Skeletal muscle tissue (tissue), 4 donors: ENCODE data around the gene ZNF891. TPM values are rescaled to one million over a fixed set of nuclear protein-coding genes. Genes with fewer than 3 reads are reported as not detected.

ENCODE experiments used
- H3K27ac ChIP-seq: one replicate; pipeline ENCODE4 v1.7.0; 2013; ENCODE audit warnings: mild to moderate bottlenecking, low read depth, low read length, inconsistent platforms
- H3K27me3 ChIP-seq, 3 donors: one replicate each; pipeline ENCODE4 v1.7.0; 2013; ENCODE audit warnings: low read length in 3 of 3; ENCODE audit not compliant: control insufficient read depth in 3 of 3, insufficient read depth in 3 of 3
- H3K36me3 ChIP-seq, 3 donors: one replicate each; pipeline ENCODE4 v1.7.0; 2013; ENCODE audit warnings: low read length in 3 of 3; ENCODE audit not compliant: control insufficient read depth in 3 of 3, insufficient read depth in 3 of 3
- H3K4me1 ChIP-seq, 3 donors: one replicate each; pipeline ENCODE4 v1.7.0; 2013; ENCODE audit warnings: low read length in 3 of 3, mild to moderate bottlenecking in 3 of 3; ENCODE audit not compliant: control insufficient read depth in 3 of 3, insufficient read depth in 3 of 3
- H3K4me3 ChIP-seq, 3 donors: one replicate each; pipeline ENCODE4 v1.7.0; 2013; ENCODE audit warnings: low read length in 3 of 3
- H3K9ac ChIP-seq, 3 donors: one replicate each; pipeline ENCODE4 v1.7.0; 2013; ENCODE audit warnings: low read length in 3 of 3, mild to moderate bottlenecking in 3 of 3, moderate library complexity in 2 of 3, low read depth in 1 of 3
- H3K9me3 ChIP-seq, 3 donors: one replicate each; pipeline ENCODE4 v1.7.0; 2013; ENCODE audit warnings: low read length in 3 of 3; ENCODE audit not compliant: control insufficient read depth in 3 of 3
- total RNA-seq: library from RNA; depleted of rRNA; stranded (reverse); fragments of >200 nt; gene quantifications from one replicate; pipeline ENCODE4 v1.2.3, GENCODE V29; 2014
- donor health status: Osteomylitis.

The ZNF891 gene
- 2.1 TPM for total RNA-seq

DNA sequence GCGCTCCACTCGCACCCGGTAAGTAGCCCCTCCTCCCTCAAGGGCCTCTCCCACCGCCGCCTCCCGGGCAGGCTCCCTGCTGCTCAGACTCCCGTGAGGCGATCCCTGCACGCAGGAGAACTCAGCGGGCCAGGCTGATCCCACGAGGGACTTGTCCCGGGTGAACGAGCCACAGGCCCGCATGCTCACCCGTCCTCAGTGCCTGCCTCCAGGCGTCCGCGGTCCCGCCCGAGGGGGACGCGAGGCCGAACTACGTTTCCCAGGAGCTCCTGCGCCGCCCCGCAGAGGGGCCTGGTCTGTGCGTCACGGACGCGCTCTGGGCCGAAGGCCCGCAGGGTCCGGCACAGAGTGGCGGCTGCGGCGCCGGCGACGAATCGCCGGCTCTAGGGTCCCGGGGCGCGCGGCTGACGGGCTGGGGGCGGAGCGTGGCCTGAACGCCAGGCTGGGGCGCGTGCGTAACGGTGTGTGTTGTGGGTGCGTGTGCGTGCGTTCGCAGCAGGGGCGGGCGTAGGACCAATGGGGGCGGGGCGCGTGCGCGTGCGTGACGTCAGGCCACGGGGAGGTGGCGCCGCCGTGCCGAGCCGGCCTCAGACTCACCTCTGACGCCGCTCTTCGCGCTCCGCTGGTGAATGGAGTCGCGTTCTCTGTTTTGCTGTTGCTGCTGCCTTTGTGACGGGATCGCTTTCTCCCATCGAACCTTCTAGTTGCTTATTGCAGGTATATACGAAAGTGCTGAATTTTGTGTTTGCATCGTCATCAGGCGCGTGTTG lies at the start of gene ZNF891, which contains the start of gene ZNF10:
Gene ZNF891 (minus strand): TSS at position 237 of the 770 bp plus-strand sequence. CDS start 8,356 bp downstream, outside the sequence.
Gene ZNF10 (plus strand): TSS at position 590 of the 770 bp plus-strand sequence. CDS start 13,866 bp downstream, outside the sequence.
- peak within 1 kb of the TSS; percentile 75 to 98 (median 97) for H3K4me3 ChIP-seq
- peaks cover 0 to 2% (median 0%) of the 10 kb centered on the region in 3 donors for H3K4me1 ChIP-seq
- peak within 1 kb of the TSS; percentile 73 to 94 (median 87) for H3K9ac ChIP-seq
- H3K27me3 ChIP-seq, result no peaks in the 10 kb centered on the region
- H3K9me3 ChIP-seq, result peaks cover 20 to 32% (median 25%) of the 10 kb centered on the region in 3 donors
- H3K27ac ChIP-seq, result peak within 1 kb of the TSS; percentile 85
- H3K36me3 ChIP-seq, result peaks cover 28 to 35% (median 30%) of the 10 kb centered on the region in 3 donors

DNA sequence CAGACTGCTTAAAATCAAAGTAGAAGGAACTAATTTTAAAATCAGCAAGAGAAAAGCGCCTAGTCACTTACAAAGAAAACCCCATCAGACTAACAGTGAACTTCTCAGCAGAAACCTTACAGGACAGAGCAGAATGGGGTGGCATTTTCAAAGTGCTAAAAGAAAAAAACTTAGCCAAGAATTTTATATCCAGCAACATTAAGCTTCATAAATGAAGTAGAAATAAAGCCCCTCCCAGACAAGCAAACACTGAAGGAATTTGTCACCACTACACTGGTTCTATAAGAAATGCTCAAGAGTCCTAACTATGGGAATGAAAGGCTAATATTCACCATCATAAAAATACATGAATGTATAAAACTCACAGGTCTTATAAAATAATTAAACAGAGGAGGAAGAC lies 44.8 kb upstream of the ZNF891 start:
- H3K27ac ChIP-seq, result no peak overlapping the region
- H3K27me3 ChIP-seq, result no peaks in the 10 kb centered on the region
- no peak overlapping the region for H3K9ac ChIP-seq
- no peaks in the 10 kb centered on the region for H3K4me1 ChIP-seq
- H3K4me3 ChIP-seq, result no peak overlapping the region
- peaks cover 11 to 25% (median 12%) of the 10 kb centered on the region in 3 donors for H3K9me3 ChIP-seq
- no peaks in the 10 kb centered on the region for H3K36me3 ChIP-seq

DNA sequence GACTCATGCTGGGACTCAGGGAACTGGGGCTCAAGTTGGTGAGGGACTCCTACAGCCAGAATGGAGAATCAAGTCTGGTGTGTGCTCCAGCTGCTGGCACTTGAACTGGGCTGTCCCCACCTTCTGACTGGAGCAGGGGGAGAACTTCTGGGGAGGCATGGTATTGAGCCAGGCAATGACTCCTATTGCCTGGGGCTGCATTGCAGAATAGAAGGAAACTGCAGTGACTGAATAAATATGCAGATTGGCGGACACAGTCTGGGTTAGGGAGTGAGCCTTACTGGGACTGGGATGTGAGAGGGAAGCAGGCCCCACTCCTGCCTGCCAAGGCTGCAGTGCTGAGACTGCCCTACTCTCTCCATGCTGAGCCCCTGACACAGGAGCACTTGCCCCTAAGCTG lies 42.4 kb upstream of the ZNF891 start:
- Histone ChIP-seq H3K36me3 (no peaks in the 10 kb centered on the region), H3K27ac (no peak overlapping the region), H3K4me3 (no peak overlapping the region), H3K9ac (no peak overlapping the region), H3K4me1 (no peaks in the 10 kb centered on the region), H3K27me3 (no peaks in the 10 kb centered on the region), H3K9me3 (peaks cover 11 to 27% (median 12%) of the 10 kb centered on the region in 3 donors)

DNA sequence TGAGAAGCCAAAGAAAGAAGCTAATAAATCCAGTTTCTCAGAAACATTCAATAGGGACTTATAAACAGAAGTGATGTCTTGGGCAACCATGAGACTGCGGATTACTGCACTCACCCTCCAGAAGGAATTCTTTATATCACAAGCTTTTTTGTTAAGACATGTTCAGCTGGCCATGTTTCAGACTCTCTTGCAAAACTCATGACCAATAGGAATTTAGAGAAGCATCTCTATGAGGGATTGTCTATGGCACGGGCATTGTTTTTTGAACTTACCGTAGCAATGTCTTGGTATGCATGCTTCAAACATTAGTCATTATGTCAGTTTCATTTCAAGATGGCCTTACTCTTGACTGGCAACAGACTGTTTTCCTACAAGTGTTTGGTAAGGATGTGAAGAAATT lies 35.7 kb upstream of the ZNF891 start:
- H3K4me1 ChIP-seq, result no peaks in the 10 kb centered on the region
- H3K36me3 ChIP-seq, result no peaks in the 10 kb centered on the region
- H3K27me3 ChIP-seq, result no peaks in the 10 kb centered on the region
- no peak overlapping the region for H3K9ac ChIP-seq
- H3K27ac ChIP-seq, result no peak overlapping the region
- H3K4me3 ChIP-seq, result no peak overlapping the region
- H3K9me3 ChIP-seq, result peaks cover 7 to 31% (median 8%) of the 10 kb centered on the region in 3 donors

DNA sequence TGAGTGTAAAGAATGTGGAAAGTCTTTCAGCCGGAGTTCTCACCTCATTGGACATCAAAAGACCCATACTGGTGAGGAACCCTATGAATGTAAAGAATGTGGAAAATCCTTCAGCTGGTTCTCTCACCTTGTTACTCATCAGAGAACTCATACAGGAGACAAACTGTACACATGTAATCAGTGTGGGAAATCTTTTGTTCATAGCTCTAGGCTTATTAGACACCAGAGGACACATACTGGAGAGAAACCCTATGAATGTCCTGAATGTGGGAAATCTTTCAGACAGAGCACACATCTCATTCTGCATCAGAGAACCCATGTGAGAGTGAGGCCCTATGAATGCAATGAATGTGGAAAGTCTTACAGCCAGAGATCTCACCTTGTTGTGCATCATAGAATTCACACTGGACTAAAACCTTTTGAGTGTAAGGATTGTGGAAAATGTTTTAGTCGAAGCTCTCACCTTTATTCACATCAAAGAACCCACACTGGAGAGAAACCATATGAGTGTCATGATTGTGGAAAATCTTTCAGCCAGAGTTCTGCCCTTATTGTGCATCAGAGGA lies 26.1 kb upstream of the ZNF891 start:
- Histone ChIP-seq H3K36me3 (peaks cover 48 to 70% (median 67%) of the 10 kb centered on the region in 3 donors), H3K4me3 (peak overlapping the region in 1 of 3 donors; percentile 32), H3K27me3 (no peaks in the 10 kb centered on the region)

DNA sequence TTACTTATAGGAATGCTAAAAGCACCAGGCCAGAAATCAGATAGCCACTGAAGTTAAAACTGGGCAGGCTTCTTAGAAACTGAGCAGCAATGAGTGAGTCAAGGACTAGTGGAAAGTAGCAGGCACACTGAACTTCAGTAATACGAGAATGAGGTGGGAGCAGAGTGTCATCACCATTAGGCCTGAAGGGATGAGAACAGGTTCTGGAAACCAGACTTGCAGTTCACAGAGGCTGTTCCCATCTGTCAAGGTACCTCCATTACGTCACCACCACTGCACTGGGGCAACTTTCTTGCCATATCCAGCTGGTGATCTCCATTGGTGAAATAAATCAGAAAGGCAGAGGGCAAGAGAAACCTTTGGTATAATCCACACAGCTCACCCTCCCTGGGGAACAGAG lies 15.9 kb upstream of the ZNF891 start:
- H3K27ac ChIP-seq, result no peak overlapping the region
- H3K36me3 ChIP-seq, result peaks cover 38 to 71% (median 68%) of the 10 kb centered on the region in 3 donors
- H3K27me3 ChIP-seq, result no peaks in the 10 kb centered on the region
- H3K9ac ChIP-seq, result no peak overlapping the region
- H3K4me3 ChIP-seq, result peak overlapping the region in 1 of 3 donors; percentile 2
- peaks cover 23 to 60% (median 24%) of the 10 kb centered on the region in 3 donors for H3K9me3 ChIP-seq
- no peaks in the 10 kb centered on the region for H3K4me1 ChIP-seq

More for the DNA sequence above, 26.1 kb upstream of the ZNF891 start:
- H3K4me1 ChIP-seq, result no peaks in the 10 kb centered on the region
- H3K27ac ChIP-seq, result no peak overlapping the region
- H3K9me3 ChIP-seq, result peaks cover 33 to 72% (median 48%) of the 10 kb centered on the region in 3 donors
- no peak overlapping the region for H3K9ac ChIP-seq

DNA sequence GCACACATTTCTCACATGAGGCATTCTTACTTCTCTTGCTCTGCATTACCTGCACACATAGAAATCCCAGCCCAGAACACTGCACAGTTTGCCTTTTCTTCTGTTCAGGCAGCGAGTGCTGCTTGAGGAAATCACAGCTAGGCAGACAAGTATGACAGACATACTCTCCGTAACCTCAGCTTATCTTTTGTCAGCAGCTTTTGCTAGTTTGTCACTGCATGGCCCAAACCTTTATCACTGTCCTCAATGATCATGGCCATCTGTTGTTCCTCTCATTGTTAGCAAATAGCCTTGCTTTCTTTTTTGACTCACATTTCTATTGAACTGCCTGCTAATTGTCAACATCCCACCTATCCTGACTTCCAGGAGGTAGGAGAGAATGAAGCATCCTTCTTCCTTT lies 5.7 kb upstream of the ZNF891 start:
- Histone ChIP-seq H3K4me1 (no peaks in the 10 kb centered on the region), H3K4me3 (peak overlapping the region in 1 of 3 donors; percentile 18), H3K9me3 (peaks cover 24 to 61% (median 30%) of the 10 kb centered on the region in 3 donors)

DNA sequence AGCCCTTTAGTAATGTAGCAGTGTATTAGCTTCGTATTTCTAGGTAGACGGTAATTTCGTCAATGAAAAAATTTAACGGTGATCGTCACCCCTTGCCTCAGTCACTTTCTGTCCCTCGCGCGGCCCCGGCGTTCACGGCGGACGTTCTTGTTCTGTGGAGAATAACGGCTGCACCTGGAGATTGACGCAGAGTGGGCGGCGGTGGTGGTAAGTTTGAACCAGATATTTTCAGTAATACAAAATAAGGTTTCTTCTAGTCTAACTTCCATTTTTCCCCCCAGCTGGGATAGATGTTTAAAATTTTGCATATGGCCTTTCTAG lies 694 bp upstream of the ZNF891 start:
- H3K27me3 ChIP-seq, result no peaks in the 10 kb centered on the region
- peaks cover 0 to 2% (median 0%) of the 10 kb centered on the region in 3 donors for H3K4me1 ChIP-seq
- peak overlapping the region; percentile 73 to 94 (median 87) for H3K9ac ChIP-seq
- H3K9me3 ChIP-seq, result peaks cover 20 to 33% (median 25%) of the 10 kb centered on the region in 3 donors
- H3K4me3 ChIP-seq, result peak overlapping the region; percentile 75 to 98 (median 97)
- H3K36me3 ChIP-seq, result peaks cover 29 to 35% (median 30%) of the 10 kb centered on the region in 3 donors
- peak overlapping the region; percentile 85 for H3K27ac ChIP-seq

More for the DNA sequence above, 5.7 kb upstream of the ZNF891 start:
- no peak overlapping the region for H3K27ac ChIP-seq
- no peaks in the 10 kb centered on the region for H3K27me3 ChIP-seq
- H3K36me3 ChIP-seq, result peaks cover 44 to 66% (median 62%) of the 10 kb centered on the region in 3 donors
- no peak overlapping the region for H3K9ac ChIP-seq

DNA sequence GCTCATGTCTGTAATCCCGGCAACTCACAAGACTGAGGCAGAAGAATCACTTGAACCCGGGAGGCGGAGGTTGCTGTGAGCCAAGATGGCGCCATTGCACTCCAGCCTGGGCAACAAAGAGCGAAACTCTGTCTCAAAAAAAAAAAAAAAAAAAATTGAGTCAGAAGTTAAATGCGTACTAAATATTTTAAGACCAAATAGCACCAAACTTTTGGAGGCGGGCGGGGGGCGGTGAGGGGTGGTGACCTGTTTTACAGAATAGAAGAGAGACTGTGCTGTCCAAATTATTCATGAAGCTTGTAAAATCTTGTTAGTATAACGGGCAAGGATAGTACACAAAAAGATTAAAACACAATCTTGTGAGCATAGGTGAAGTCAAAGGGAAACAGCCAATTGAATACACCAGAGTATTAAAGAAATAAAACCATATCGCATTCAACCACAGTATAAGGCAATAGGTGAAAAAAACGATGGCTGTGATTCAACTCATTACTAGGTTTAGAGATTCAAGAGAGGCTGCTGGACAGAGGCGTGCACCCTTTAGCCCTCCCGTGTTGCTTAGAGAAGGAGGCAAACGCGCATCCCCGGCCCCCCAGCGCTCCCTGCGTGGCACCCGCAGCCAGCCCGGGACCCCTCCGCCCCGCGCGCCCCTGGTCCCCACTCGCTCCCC lies 571 bp downstream of the ZNF891 start:
- no peaks in the 10 kb centered on the region for H3K27me3 ChIP-seq
- peak overlapping the region; percentile 73 to 94 (median 87) for H3K9ac ChIP-seq
- H3K27ac ChIP-seq, result peak overlapping the region; percentile 85
- H3K4me3 ChIP-seq, result peak overlapping the region; percentile 72 to 97 (median 75)
- peaks cover 26 to 28% (median 26%) of the 10 kb centered on the region in 3 donors for H3K36me3 ChIP-seq
- H3K4me1 ChIP-seq, result peaks cover 0 to 2% (median 0%) of the 10 kb centered on the region in 3 donors
- peaks cover 21 to 31% (median 22%) of the 10 kb centered on the region in 3 donors for H3K9me3 ChIP-seq
